GM23338 (cell line): ENCODE data around the gene FAM81A. TPM values are rescaled to one million over a fixed set of nuclear protein-coding genes. Genes with fewer than 3 reads are reported as not detected.

Source experiments
- ATAC-seq: fragments of 200-7000 bp; cut with Tn5 transposase; 3 replicates; pipeline ENCODE4 v1.9.1; 2020
- DNase-seq: peaks from one replicate; pipeline ENCODE4 v3.0.0-alpha.2; 2015; ENCODE audit warnings: low spot score
- H2AFZ ChIP-seq: fragments of 200-600 bp; sonication (generic); 2 replicates; pipeline ENCODE4 v1.8.0; 2016; ENCODE audit warnings: antibody characterized with exemption, mild to moderate bottlenecking, moderate library complexity
- H3F3A ChIP-seq: fragments of 200-600 bp; sonication (generic); replicated peaks from 2 replicates; pipeline ENCODE4 v1.8.0; 2017; ENCODE audit warnings: antibody characterized with exemption, mixed run types, low read depth
- H3K27ac ChIP-seq: fragments of 200-600 bp; sonication (generic); 2 replicates; pipeline ENCODE4 v1.6.1; 2016; ENCODE audit warnings: low read depth
- H3K27me3 ChIP-seq: fragments of 200-600 bp; sonication (generic); 2 replicates; pipeline ENCODE4 v1.8.0; 2016; ENCODE audit warnings: mild to moderate bottlenecking, mixed run types, moderate library complexity; ENCODE audit not compliant: insufficient read depth
- H3K36me3 ChIP-seq: fragments of 200-600 bp; sonication (generic); 2 replicates; pipeline ENCODE4 v1.8.0; 2016; ENCODE audit warnings: mild to moderate bottlenecking; ENCODE audit not compliant: insufficient read depth
- H3K4me1 ChIP-seq: fragments of 200-600 bp; sonication (generic); 2 replicates; pipeline ENCODE4 v1.8.0; 2016; ENCODE audit warnings: mild to moderate bottlenecking, moderate library complexity; ENCODE audit not compliant: insufficient read depth
- H3K4me2 ChIP-seq: fragments of 200-600 bp; sonication (generic); 2 replicates; pipeline ENCODE4 v1.7.1; 2017; ENCODE audit warnings: mixed run types
- H3K4me3 ChIP-seq: fragments of 200-600 bp; sonication (generic); 2 replicates; pipeline ENCODE4 v1.6.1; 2016; ENCODE audit warnings: mixed run types
- H3K79me2 ChIP-seq: fragments of 200-600 bp; sonication (generic); replicated peaks from 2 replicates; pipeline ENCODE4 v1.8.0; 2017; ENCODE audit warnings: mild to moderate bottlenecking; ENCODE audit not compliant: insufficient read depth
- H3K9me2 ChIP-seq: fragments of 200-600 bp; sonication (generic); 2 replicates; pipeline ENCODE4 v1.8.0; 2017; ENCODE audit not compliant: insufficient read depth
- H4K20me1 ChIP-seq: fragments of 200-600 bp; sonication (generic); replicated peaks from 2 replicates; pipeline ENCODE4 v1.8.0; 2017; ENCODE audit warnings: mild to moderate bottlenecking; ENCODE audit not compliant: insufficient read depth
- H3K27ac Mint-ChIP-seq: 2 replicates; pipeline ENCODE4 v1.8.0; 2020; ENCODE audit warnings: inconsistent platforms, mild to moderate bottlenecking, moderate library complexity, mixed read lengths
- H3K27me3 Mint-ChIP-seq: 3 replicates; pipeline ENCODE4 v1.8.0; 2022; ENCODE audit warnings: low read depth, mild to moderate bottlenecking, moderate library complexity, mixed read lengths, inconsistent platforms; ENCODE audit not compliant: insufficient read depth, poor library complexity
- H3K36me3 Mint-ChIP-seq: 3 replicates; pipeline ENCODE4 v1.8.0; 2021; ENCODE audit warnings: low read depth, mild to moderate bottlenecking, inconsistent platforms, moderate library complexity, mixed read lengths
- H3K4me1 Mint-ChIP-seq: 3 replicates; pipeline ENCODE4 v1.8.0; 2020; ENCODE audit warnings: mild to moderate bottlenecking, inconsistent platforms, mixed read lengths
- H3K4me3 Mint-ChIP-seq: 3 replicates; pipeline ENCODE4 v1.8.0; 2021; ENCODE audit warnings: moderate library complexity, mild to moderate bottlenecking, inconsistent platforms, mixed read lengths
- H3K9me3 Mint-ChIP-seq: 3 replicates; pipeline ENCODE4 v1.8.0; 2020; ENCODE audit warnings: moderate library complexity, mild to moderate bottlenecking, inconsistent platforms, mixed read lengths
- CREB1 ChIP-seq: fragments of 250-450 bp; sonication (Bioruptor Pico); IDR thresholded peaks from 2 replicates; pipeline ENCODE4 v1.5.0; 2020; ENCODE audit warnings: low read depth, mild to moderate bottlenecking, moderate library complexity
- EZH2phosphoT487 ChIP-seq: fragments of 200-600 bp; sonication (generic); IDR thresholded peaks from one replicate; pipeline ENCODE4 v1.8.1; 2018; ENCODE audit warnings: antibody characterized with exemption; ENCODE audit not compliant: unreplicated experiment
- JUNB ChIP-seq: IDR thresholded peaks from one replicate; pipeline ENCODE4 v1.6.1; 2016; ENCODE audit warnings: antibody characterized with exemption; ENCODE audit not compliant: unreplicated experiment
- NANOG ChIP-seq: IDR thresholded peaks from 2 replicates; pipeline ENCODE4 v1.6.1; 2016; ENCODE audit warnings: antibody characterized with exemption, borderline replicate concordance
- POLR2AphosphoS5 ChIP-seq: IDR thresholded peaks from 2 replicates; pipeline ENCODE4 v1.6.1; 2016; ENCODE audit warnings: antibody characterized with exemption, low read depth
- STAT1 ChIP-seq: IDR thresholded peaks from one replicate; pipeline ENCODE4 v1.6.1; 2016; ENCODE audit warnings: antibody characterized with exemption; ENCODE audit not compliant: unreplicated experiment
- ZNF114 ChIP-seq: fragments of 250-450 bp; sonication (Bioruptor Pico); IDR thresholded peaks from 2 replicates; pipeline ENCODE4 v1.5.0; 2020; ENCODE audit warnings: mild to moderate bottlenecking, moderate library complexity
- ZNF331 ChIP-seq: fragments of 250-450 bp; sonication (Bioruptor Pico); IDR thresholded peaks from 2 replicates; pipeline ENCODE4 v1.5.0; 2020; ENCODE audit warnings: low read depth, mild to moderate bottlenecking, moderate library complexity
- polyA plus RNA-seq: library from polyadenylated mRNA; unstranded; fragments of >200 nt; fragmentation: Nextera tagmentation; extraction: Ambion mirVana; gene quantifications from 2 replicates; pipeline ENCODE4 v1.2.1, GENCODE V29; 2016
- total RNA-seq: library from RNA; depleted of rRNA; stranded (reverse); fragments of >200 nt; shearing (Covaris generic); gene quantifications from 2 replicates; pipeline ENCODE4 v1.2.3, GENCODE V29; 2014
- TF ChIP-seq, protein P1 (sequence below): fragments of 250-450 bp; sonication (Bioruptor Pico); IDR thresholded peaks from 2 replicates; pipeline ENCODE4 v1.5.0; 2020; ENCODE audit warnings: mild to moderate bottlenecking, moderate library complexity
- TF ChIP-seq, protein P2 (sequence below): IDR thresholded peaks from one replicate; pipeline ENCODE4 v1.6.1; 2018; ENCODE audit warnings: antibody characterized with exemption; ENCODE audit not compliant: unreplicated experiment
- TF ChIP-seq, protein P3 (sequence below): IDR thresholded peaks from 2 replicates; pipeline ENCODE4 v1.6.1; 2016; ENCODE audit warnings: antibody characterized with exemption

FAM81A gene
- total and polyA plus RNA-seq, 2 experiments from 2014 or later: 0.73 to 4.1 TPM

DNA sequence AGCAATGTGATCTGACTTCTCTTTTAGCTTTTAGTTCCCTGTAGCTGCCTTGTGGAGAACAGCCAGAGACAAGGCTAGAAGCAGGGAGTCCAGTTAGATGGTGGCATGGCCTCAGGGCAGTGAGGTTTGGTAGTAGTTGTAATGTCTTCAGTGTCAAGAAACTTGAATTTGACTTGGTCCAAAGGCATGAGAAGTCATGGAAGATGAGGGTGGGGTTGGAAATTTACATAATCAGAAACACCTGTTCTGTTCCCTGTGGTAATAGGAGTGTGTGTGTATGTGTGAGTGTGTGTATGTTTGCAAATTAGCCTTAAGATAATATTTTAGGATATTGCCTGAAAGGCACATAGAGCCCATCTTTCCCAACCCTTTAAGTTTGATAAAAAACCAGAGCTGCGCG, 118.4 kb downstream of the FAM81A start:
- H3K79me2 ChIP-seq: no peaks in the 10 kb centered on the region
- no peak overlapping the region for H3K27ac ChIP-seq

More for the DNA sequence above, 118.4 kb downstream of the FAM81A start:
- no peak for TF ChIP-seq ZNF114
- no peak for TF ChIP-seq NANOG
- no peak for TF ChIP-seq POLR2AphosphoS5
- TF ChIP-seq, protein P1, sequence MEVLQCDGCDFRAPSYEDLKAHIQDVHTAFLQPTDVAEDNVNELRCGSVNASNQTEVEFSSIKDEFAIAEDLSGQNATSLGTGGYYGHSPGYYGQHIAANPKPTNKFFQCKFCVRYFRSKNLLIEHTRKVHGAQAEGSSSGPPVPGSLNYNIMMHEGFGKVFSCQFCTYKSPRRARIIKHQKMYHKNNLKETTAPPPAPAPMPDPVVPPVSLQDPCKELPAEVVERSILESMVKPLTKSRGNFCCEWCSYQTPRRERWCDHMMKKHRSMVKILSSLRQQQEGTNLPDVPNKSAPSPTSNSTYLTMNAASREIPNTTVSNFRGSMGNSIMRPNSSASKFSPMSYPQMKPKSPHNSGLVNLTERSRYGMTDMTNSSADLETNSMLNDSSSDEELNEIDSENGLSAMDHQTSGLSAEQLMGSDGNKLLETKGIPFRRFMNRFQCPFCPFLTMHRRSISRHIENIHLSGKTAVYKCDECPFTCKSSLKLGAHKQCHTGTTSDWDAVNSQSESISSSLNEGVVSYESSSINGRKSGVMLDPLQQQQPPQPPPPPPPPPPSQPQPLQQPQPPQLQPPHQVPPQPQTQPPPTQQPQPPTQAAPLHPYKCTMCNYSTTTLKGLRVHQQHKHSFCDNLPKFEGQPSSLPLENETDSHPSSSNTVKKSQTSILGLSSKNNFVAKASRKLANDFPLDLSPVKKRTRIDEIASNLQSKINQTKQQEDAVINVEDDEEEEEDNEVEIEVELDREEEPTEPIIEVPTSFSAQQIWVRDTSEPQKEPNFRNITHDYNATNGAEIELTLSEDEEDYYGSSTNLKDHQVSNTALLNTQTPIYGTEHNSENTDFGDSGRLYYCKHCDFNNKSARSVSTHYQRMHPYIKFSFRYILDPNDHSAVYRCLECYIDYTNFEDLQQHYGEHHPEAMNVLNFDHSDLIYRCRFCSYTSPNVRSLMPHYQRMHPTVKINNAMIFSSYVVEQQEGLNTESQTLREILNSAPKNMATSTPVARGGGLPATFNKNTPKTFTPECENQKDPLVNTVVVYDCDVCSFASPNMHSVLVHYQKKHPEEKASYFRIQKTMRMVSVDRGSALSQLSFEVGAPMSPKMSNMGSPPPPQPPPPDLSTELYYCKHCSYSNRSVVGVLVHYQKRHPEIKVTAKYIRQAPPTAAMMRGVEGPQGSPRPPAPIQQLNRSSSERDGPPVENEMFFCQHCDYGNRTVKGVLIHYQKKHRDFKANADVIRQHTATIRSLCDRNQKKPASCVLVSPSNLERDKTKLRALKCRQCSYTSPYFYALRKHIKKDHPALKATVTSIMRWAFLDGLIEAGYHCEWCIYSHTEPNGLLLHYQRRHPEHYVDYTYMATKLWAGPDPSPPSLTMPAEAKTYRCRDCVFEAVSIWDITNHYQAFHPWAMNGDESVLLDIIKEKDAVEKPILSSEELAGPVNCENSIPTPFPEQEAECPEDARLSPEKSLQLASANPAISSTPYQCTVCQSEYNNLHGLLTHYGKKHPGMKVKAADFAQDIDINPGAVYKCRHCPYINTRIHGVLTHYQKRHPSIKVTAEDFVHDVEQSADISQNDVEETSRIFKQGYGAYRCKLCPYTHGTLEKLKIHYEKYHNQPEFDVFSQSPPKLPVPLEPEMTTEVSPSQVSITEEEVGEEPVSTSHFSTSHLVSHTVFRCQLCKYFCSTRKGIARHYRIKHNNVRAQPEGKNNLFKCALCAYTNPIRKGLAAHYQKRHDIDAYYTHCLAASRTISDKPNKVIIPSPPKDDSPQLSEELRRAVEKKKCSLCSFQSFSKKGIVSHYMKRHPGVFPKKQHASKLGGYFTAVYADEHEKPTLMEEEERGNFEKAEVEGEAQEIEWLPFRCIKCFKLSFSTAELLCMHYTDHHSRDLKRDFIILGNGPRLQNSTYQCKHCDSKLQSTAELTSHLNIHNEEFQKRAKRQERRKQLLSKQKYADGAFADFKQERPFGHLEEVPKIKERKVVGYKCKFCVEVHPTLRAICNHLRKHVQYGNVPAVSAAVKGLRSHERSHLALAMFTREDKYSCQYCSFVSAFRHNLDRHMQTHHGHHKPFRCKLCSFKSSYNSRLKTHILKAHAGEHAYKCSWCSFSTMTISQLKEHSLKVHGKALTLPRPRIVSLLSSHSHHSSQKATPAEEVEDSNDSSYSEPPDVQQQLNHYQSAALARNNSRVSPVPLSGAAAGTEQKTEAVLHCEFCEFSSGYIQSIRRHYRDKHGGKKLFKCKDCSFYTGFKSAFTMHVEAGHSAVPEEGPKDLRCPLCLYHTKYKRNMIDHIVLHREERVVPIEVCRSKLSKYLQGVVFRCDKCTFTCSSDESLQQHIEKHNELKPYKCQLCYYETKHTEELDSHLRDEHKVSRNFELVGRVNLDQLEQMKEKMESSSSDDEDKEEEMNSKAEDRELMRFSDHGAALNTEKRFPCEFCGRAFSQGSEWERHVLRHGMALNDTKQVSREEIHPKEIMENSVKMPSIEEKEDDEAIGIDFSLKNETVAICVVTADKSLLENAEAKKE: no peak
- TF ChIP-seq ZNF331 (CRISPR knock-in tag): no peak
- no peak for TF ChIP-seq JUNB
- TF ChIP-seq, protein P2, sequence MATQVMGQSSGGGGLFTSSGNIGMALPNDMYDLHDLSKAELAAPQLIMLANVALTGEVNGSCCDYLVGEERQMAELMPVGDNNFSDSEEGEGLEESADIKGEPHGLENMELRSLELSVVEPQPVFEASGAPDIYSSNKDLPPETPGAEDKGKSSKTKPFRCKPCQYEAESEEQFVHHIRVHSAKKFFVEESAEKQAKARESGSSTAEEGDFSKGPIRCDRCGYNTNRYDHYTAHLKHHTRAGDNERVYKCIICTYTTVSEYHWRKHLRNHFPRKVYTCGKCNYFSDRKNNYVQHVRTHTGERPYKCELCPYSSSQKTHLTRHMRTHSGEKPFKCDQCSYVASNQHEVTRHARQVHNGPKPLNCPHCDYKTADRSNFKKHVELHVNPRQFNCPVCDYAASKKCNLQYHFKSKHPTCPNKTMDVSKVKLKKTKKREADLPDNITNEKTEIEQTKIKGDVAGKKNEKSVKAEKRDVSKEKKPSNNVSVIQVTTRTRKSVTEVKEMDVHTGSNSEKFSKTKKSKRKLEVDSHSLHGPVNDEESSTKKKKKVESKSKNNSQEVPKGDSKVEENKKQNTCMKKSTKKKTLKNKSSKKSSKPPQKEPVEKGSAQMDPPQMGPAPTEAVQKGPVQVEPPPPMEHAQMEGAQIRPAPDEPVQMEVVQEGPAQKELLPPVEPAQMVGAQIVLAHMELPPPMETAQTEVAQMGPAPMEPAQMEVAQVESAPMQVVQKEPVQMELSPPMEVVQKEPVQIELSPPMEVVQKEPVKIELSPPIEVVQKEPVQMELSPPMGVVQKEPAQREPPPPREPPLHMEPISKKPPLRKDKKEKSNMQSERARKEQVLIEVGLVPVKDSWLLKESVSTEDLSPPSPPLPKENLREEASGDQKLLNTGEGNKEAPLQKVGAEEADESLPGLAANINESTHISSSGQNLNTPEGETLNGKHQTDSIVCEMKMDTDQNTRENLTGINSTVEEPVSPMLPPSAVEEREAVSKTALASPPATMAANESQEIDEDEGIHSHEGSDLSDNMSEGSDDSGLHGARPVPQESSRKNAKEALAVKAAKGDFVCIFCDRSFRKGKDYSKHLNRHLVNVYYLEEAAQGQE: no peak
- TF ChIP-seq STAT1: no peak
- no peak for TF ChIP-seq EZH2phosphoT487
- TF ChIP-seq, protein P3, sequence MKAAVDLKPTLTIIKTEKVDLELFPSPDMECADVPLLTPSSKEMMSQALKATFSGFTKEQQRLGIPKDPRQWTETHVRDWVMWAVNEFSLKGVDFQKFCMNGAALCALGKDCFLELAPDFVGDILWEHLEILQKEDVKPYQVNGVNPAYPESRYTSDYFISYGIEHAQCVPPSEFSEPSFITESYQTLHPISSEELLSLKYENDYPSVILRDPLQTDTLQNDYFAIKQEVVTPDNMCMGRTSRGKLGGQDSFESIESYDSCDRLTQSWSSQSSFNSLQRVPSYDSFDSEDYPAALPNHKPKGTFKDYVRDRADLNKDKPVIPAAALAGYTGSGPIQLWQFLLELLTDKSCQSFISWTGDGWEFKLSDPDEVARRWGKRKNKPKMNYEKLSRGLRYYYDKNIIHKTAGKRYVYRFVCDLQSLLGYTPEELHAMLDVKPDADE: no peak
- no peak for TF ChIP-seq CREB1
- no peak overlapping the region for H3K27ac Mint-ChIP-seq
- no peaks in the 10 kb centered on the region for H3K36me3 Mint-ChIP-seq
- no peaks in the 10 kb centered on the region for H3K4me1 Mint-ChIP-seq
- Histone ChIP-seq H3F3A (no peaks in the 10 kb centered on the region), H3K27me3 (no peaks in the 10 kb centered on the region), H2AFZ (no peak overlapping the region), H4K20me1 (no peaks in the 10 kb centered on the region), H3K36me3 (no peaks in the 10 kb centered on the region), H3K4me3 (no peak overlapping the region), H3K4me2 (no peak overlapping the region), H3K4me1 (no peaks in the 10 kb centered on the region), H3K9me2 (no peaks in the 10 kb centered on the region)
- H3K4me3 Mint-ChIP-seq: no peak overlapping the region
- no peaks in the 10 kb centered on the region for H3K9me3 Mint-ChIP-seq
- no peaks in the 10 kb centered on the region for H3K27me3 Mint-ChIP-seq
- no peak for DNase-seq
- no peak for ATAC-seq
